Kidney (tissue), 14 donors: Measurements from ENCODE around the gene RASAL2. TPM values are rescaled to one million over a fixed set of nuclear protein-coding genes. Genes with fewer than 3 reads are reported as not detected.

ENCODE experiments used
- DNase-seq, 5 donors: peaks; one replicate each; pipeline ENCODE4 v3.0.0-alpha.2; 2013 to 2020
- FAIRE-seq: peaks from 2 replicates; lab custom pipeline; 2012; peaks lifted over from hg19 to GRCh38; lab: Jason Lieb, UNC
- H3K27ac ChIP-seq, 2 donors: one replicate each; pipeline ENCODE4 v1.7.0; 2013; ENCODE audit warnings: low read depth in 2 of 2, low read length in 2 of 2, inconsistent platforms in 1 of 2
- H3K27me3 ChIP-seq: one replicate; pipeline ENCODE4 v1.7.1; 2013; ENCODE audit warnings: low read length, inconsistent platforms; ENCODE audit not compliant: control insufficient read depth, insufficient read depth
- H3K36me3 ChIP-seq, 3 donors: one replicate each; pipeline versions ENCODE4 v1.7.0 to v1.7.1; 2013; ENCODE audit warnings: low read length in 3 of 3, control low read depth in 1 of 3, inconsistent platforms in 1 of 3; ENCODE audit not compliant: insufficient read depth in 3 of 3, control insufficient read depth in 2 of 3
- H3K4me1 ChIP-seq, 3 donors: one replicate each; pipeline versions ENCODE4 v1.7.0 to v1.7.1; 2013; ENCODE audit warnings: low read length in 3 of 3, inconsistent platforms in 1 of 3, low read depth in 1 of 3; ENCODE audit not compliant: control insufficient read depth in 2 of 3, insufficient read depth in 2 of 3
- H3K4me3 ChIP-seq, 3 donors: one replicate each; pipeline versions ENCODE4 v1.7.0 to v1.8.1; 2013; ENCODE audit warnings: low read length in 3 of 3, control low read depth in 1 of 3, inconsistent platforms in 1 of 3
- H3K9ac ChIP-seq, 3 donors: one replicate each; pipeline versions ENCODE4 v1.7.0 to v1.7.1; 2013; ENCODE audit warnings: low read length in 3 of 3, control low read depth in 1 of 3, inconsistent platforms in 1 of 3
- H3K9me3 ChIP-seq, 3 donors: one replicate each; pipeline versions ENCODE4 v1.7.0 to v1.7.1; 2013; ENCODE audit warnings: low read length in 3 of 3, control low read depth in 1 of 3, inconsistent platforms in 1 of 3; ENCODE audit not compliant: control insufficient read depth in 2 of 3, insufficient read depth in 1 of 3
- intact Hi-C: fragments of 100-400 bp; cut with DNase I; formaldehyde crosslinking; loops from one replicate; pipeline ENCODE4 v1.11.1; 2022
- polyA plus RNA-seq: library from polyadenylated mRNA; stranded (reverse); fragments of 350-450 nt; fragmentation: Illumina TruSeq; extraction: RNeasy Lipid Tissue Mini Kit (QIAGEN cat#74804); gene quantifications from one replicate; pipeline ENCODE4 v1.2.3, GENCODE V29; 2014; ENCODE audit warnings: low read depth, low replicate concordance; ENCODE audit not compliant: insufficient read depth
- total RNA-seq: library from RNA; stranded (reverse); fragmentation: NEBNext Ultra II Directional; extraction: Animal tissue kit (Norgen Biotek cat#: 25700); gene quantifications from one replicate; pipeline ENCODE4 v1.2.1, GENCODE V29; 2021
- TF ChIP-seq, protein P1 (sequence below): IDR thresholded peaks from 3 replicates; pipeline ENCODE4 v1.5.1; 2012; ENCODE audit warnings: mild to moderate bottlenecking, moderate library complexity, borderline replicate concordance; ENCODE audit not compliant: insufficient read depth; ENCODE audit errors: extremely low read depth
- donor health status: control.
- donor health status: control.
- donor health status: control.
- donor health status: control.
- donor health status: control.
- donor health status: DM: yes; HTN: yes; CAD: no.
- donor health status: Normal renal cell carcinoma (clear cell type).

RASAL2 gene
- total and polyA plus RNA-seq, 2 donors from 2014 or later, result 2.2 to 26.5 TPM

DNA sequence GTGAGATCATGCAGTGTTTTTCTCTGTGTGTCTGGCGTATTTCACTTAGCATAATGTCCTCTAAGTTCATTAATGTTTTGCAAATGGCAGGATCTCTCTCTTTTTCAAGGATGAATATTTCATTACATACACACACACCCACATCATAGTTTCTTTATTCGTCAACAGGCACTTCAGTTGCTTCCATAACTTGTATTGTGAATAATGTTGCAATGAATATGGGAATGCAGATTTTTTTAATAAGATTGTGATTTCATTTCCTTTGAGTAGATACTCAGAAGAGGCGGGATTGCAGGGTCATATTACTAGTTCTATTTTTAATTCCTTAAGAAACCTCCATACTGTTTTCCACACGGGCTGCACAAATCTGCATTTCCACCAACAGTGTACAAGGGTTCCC lies 268.8 kb downstream of the RASAL2 start:
- no peak overlapping the region for H3K4me3 ChIP-seq
- no peak for DNase-seq
- intact Hi-C loops, result no loop called here
- H3K9ac ChIP-seq, result no peak overlapping the region
- no peak overlapping the region for H3K27ac ChIP-seq
- no peaks in the 10 kb centered on the region for H3K9me3 ChIP-seq
- FAIRE-seq, result no peak
- H3K27me3 ChIP-seq, result no peaks in the 10 kb centered on the region
- H3K4me1 ChIP-seq, result no peaks in the 10 kb centered on the region
- H3K36me3 ChIP-seq, result no peaks in the 10 kb centered on the region
- TF ChIP-seq, protein P1, sequence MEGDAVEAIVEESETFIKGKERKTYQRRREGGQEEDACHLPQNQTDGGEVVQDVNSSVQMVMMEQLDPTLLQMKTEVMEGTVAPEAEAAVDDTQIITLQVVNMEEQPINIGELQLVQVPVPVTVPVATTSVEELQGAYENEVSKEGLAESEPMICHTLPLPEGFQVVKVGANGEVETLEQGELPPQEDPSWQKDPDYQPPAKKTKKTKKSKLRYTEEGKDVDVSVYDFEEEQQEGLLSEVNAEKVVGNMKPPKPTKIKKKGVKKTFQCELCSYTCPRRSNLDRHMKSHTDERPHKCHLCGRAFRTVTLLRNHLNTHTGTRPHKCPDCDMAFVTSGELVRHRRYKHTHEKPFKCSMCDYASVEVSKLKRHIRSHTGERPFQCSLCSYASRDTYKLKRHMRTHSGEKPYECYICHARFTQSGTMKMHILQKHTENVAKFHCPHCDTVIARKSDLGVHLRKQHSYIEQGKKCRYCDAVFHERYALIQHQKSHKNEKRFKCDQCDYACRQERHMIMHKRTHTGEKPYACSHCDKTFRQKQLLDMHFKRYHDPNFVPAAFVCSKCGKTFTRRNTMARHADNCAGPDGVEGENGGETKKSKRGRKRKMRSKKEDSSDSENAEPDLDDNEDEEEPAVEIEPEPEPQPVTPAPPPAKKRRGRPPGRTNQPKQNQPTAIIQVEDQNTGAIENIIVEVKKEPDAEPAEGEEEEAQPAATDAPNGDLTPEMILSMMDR, result no peak

DNA sequence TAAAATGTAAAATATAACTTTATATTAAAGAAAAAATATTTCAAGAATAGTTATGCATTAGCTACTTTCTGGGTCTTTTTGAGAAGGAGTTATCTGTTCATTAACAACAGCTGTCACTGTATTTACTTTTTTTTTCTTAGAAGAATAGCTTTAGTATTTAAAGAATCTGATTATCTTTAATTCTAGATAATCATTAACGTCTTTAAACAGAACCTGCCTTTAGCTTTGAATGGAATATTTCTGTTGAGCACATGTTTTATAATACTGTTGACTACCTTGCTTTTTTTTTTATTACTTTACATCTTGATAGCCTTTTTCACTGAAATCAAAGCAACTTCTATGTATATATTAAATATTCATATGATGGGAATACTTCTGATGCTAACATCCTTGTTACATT lies 270.9 kb downstream of the RASAL2 start:
- Histone ChIP-seq H3K9me3 (no peaks in the 10 kb centered on the region), H3K9ac (no peak overlapping the region), H3K4me1 (no peaks in the 10 kb centered on the region), H3K36me3 (no peaks in the 10 kb centered on the region), H3K4me3 (no peak overlapping the region), H3K27ac (no peak overlapping the region), H3K27me3 (no peaks in the 10 kb centered on the region)
- DNase-seq, result no peak
- FAIRE-seq, result peak; percentile 51
- TF ChIP-seq, protein P1, result no peak
- intact Hi-C loops, result no loop called here

DNA sequence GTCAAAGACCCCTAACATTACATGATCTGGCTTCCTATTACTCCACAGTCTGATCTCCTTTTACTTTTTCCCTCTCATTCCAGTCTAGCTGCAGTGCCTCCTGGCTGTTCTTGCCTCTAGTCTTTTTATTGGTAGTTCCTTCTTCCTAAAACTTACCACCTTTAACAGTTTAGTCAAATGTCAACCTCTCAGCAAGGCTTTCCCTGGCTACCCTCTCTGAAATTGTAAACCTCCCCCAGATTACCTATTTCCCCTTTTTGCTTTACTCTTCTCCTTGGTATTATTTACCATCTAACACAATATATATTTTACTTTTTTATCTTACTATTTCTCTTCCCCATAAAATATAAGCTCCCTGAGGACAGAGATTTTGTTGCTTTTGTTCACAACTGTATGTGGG lies 273.2 kb downstream of the RASAL2 start:
- DNase-seq (no peak), FAIRE-seq (no peak)
- no peaks in the 10 kb centered on the region for H3K36me3 ChIP-seq
- no peak overlapping the region for H3K9ac ChIP-seq
- intact Hi-C loops, result no loop called here
- H3K9me3 ChIP-seq, result no peaks in the 10 kb centered on the region
- H3K27me3 ChIP-seq, result no peaks in the 10 kb centered on the region
- no peak overlapping the region for H3K27ac ChIP-seq
- TF ChIP-seq, protein P1, result no peak
- H3K4me3 ChIP-seq, result no peak overlapping the region
- no peaks in the 10 kb centered on the region for H3K4me1 ChIP-seq

DNA sequence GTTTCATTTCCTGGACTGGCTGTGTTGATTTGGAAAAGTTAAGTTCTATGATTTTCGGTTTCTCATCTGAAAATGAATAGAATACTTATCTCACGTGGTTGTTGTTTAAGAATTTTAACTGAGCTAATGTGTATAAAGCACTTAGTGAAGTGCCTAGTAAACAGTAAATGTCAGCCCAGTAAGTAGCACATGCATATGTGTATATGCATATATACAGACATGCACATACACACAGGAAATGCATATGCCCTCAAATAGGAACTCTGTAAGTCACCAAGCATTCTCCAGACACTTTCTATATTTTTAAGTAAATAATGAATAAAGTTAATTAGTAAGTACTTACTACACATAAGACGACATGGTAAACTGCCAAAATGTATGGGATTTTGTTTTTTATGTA lies 274.3 kb downstream of the RASAL2 start:
- Histone ChIP-seq H3K4me1 (no peaks in the 10 kb centered on the region), H3K9ac (no peak overlapping the region), H3K27me3 (no peaks in the 10 kb centered on the region), H3K9me3 (no peaks in the 10 kb centered on the region), H3K4me3 (no peak overlapping the region), H3K27ac (no peak overlapping the region), H3K36me3 (no peaks in the 10 kb centered on the region)
- intact Hi-C loops, result no loop called here
- no peak for FAIRE-seq
- DNase-seq, result no peak
- TF ChIP-seq, protein P1, result no peak
